HG02885 (cell line): ENCODE measurements around the gene CLN6.
"Not testable (repeated sequence)": the region's sequence is repeated elsewhere in the genome, so short reads cannot be mapped to it uniquely, and the experiment has no call there.

ENCODE experiments used
- ATAC-seq: cut with Tn5 transposase; IDR thresholded peaks from one replicate; pipeline ENCODE4 v1.9.1; 2021; ENCODE audit warnings: mild to moderate bottlenecking; ENCODE audit not compliant: unreplicated experiment, poor library complexity

Gene CLN6

DNA sequence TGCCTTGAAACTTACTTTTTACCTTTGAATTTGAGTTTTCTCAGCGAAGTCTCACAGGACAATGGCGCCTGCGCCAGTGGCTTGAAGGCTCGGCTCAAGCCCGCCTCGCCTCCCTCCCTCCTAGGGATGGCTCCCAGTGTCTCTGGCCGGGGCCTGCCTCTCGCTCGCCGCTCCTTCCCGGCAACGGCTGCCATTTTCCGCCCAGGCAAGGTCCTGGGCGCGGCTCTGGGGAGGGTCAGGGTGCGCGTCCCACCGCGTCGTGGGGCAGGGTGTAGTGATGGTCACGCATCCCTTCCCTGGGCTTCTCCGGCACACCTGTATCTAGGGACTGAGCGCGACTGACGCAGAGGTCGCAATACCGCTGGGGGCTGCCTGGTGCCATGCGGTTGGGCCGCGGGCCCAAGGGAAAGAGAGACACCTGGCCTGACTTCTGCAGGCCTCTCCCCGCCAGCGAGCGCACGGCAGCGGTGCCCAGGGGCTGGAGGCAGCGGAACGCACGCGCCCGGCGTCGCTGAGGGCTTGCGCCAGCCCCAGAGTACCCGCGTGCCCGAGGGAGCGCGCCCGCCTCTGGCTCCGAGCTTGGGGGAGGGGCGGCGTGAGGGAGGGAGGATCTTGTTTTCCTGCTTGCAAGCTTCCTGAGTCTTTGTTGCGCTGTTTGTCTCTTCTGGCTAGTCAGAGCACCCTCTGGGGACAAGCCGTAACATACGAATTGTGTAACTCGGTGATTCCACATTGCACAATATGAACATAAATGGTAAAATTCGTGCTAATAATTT lies 27.3 kb upstream of the CLN6 start:
- no peak for ATAC-seq

DNA sequence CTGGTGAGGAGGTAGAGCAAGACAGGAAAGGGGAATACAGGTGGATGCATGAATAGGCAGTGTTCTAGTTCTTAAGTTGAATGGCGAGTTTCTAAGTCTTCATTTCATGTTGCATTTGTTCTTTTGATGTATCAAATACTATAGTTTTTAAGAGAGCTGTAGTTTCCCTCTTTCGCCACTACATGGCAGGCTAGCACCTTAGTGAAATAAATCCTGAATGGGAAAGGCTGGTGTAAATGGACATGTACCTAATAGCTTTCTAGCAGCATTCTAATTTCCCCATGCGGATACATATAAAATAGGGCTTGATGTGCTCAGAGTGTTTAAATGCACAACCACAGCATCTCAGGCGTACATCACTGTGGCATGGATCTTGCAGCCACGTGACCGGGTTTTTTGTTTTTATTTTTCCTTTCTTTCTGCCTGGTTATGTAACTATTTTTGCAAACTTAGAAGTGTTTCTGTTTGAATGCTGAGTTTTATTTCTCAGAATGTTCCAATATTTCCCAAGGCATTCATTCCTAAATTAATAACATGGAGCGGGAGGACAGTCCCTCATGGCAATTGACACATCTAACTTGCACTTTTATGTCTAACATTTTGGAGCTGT lies 23.5 kb upstream of the CLN6 start:
- no peak for ATAC-seq

DNA sequence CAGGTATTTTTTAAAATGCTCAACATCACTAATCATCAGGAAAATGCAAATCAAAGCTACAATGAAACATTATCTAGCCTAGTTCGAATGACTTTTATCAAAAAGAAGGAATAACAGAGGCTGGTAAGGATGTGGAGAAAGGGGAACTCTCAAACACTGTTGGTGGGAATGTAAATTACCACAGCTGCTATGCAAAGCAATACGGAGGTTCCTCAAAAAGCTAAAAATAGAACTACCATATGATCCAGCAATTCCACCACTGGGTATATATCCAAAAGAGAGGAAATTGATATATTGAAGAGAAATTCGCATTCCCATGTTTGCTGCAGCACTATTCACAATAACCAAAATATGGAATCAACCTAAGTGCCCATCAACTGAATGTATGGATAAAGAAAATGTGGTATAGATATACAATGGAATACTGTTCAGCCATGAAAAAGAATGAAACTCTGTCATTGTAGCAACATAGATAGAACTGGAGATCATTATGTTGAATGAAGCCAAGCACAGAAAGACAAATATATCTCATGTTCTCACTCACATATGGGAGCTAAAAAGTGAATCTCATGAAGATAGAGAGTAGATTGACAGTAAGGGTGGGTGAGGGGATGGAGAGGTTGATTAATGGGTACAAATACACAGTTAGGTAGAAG lies 19.7 kb upstream of the CLN6 start:
- no peak for ATAC-seq

DNA sequence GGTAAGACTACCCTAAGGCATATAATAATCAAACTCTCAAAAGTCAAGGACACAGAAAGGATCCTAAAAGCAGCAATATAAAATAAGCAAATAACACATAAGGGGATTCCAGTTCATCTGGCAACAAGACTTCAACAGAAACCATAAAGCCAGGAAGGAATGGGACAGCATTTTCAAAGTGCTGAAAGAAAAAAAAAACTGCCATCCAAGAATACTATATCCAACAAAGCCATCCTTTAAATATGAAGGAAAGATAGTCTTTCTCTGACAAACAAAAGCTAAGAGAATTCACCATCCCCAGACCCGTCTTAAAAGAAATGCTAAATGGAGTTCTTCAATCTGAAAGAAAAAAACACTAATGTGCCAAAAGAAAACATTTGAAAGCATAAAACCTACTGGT lies 14.7 kb upstream of the CLN6 start:
- ATAC-seq: no peak

GRCh38 chr15:68241088-68241935 lies 11.8 kb upstream of the CLN6 start:
- ATAC-seq: no peak

- no peak for ATAC-seq
These were observed 9.5 kb upstream of the CLN6 start for GRCh38 chr15:68239025-68239424.

DNA sequence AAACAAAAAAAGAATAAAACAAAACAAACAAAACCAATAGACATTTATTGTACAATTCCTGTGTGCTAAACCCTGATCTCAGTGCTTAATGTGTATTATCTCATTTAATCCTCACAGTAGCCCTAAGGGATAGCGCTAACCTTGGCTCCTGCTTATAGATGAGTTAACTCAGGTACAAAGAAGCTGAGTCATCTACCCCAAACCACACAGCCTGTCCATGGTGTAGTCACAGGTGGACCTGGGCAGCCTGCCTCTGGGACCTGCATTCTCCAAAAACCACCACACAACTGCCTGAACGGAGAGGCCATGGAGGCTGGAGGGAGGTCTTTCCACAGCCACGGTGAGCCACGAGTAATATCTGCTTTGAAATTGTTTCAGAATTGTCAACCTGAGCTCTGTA lies 5.5 kb upstream of the CLN6 start:
- ATAC-seq: no peak

- ATAC-seq: not testable (repeated sequence)
These were observed 5.0 kb upstream of the CLN6 start for GRCh38 chr15:68234520-68234919.

DNA sequence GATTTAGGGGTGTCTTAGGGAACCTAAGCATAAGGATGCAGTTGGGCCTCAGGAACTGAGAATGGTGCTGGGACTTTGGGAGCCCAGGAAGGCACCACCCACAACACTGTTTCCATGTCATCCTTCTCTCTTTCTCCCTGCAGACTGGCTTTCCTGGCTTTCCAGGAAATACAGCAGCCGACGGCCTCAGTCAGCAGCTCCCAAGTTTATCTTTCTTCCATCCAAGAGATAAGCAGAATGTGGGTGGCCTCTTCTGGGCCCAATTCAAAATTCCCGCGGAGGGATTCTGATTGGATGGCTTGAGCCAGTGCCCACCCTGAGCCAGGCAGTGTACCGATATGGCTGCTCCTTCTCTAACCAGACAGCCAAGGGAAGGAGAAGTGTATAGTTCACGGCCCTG lies 4.5 kb upstream of the CLN6 start:
- no peak for ATAC-seq

- ATAC-seq: no peak
These were observed 3.4 kb upstream of the CLN6 start for GRCh38 chr15:68232937-68233336.

DNA sequence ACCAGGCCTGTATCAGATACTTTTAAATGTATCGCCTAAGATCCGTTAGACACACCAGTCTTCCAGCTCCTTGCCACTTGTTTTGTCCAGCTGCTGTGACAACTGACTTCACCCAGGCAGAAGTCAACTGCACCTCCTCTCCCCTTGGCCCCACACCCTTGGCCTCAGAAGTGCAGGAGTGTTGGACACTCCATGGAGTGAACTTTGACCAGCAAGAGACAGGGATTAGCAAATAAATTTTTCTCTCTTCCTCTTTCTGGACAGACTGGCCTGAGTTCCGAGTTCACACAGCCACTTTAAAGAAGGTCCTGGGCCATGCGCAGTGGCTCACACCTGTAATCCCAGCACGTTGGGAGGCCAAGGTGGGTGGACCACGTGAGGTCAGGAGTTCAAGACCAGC lies 2.9 kb upstream of the CLN6 start:
- no peak for ATAC-seq

GRCh38 chr15:68231102-68231818 lies 1.7 kb upstream of the CLN6 start:
- ATAC-seq: no peak

DNA sequence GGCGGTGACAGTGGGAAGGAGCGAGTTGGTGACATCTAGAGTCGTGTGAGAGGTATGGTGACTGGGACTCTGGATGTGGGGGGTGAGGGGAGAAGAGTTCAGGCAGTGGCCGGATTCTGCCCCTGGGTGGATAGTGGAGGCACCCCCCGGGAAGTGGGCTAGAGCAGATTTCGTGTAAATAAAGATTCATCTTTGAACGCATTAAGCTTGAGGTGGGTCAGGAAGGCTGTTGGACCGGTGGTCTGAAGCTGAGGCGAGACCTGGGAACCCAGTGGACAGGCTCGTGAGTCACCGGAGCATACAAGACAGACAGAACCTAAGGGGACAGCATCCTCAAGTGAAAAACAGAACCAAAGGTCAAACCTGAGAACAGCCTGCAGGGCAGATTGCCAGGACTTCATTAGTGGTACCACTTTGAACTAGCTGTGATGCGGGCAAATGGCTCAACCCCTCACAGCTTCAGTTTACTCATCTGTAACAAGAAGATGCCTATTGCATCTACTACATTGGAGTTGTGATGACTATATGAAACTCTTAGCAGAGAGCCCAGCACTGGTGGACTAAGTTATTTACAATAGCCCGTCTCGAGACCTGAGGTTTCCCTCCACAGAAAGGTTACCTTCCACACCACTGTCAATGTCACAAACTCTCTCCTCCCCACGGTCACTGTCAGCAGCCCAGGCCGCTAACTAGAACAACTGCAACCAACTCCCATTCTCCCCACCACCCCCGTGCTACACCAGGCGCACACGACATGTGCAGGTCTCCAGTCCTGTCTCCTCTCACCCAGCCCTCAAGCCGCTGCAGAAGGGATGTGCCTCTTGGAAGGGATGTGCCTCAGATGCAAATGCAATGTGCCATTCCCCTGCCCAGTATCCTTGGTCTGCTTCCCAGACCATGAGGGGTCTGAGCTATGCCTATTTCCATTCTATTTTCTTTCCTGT lies 901 bp upstream of the CLN6 start:
- peak; percentile 33 for ATAC-seq

GRCh38 chr15:68228971-68229385 lies 550 bp downstream of the CLN6 start:
- peak; percentile 6 for ATAC-seq

GRCh38 chr15:68228143-68228970 lies 1.2 kb downstream of the CLN6 start:
- ATAC-seq: no peak

- no peak for ATAC-seq
These were observed 1.8 kb downstream of the CLN6 start for GRCh38 chr15:68227643-68228142.

- ATAC-seq: not testable (repeated sequence)
These were observed 4.1 kb downstream of the CLN6 start for GRCh38 chr15:68225442-68225841.
